ENCODE results near the gene DOLPP1. TPM values are rescaled to one million over a fixed set of nuclear protein-coding genes. Genes with fewer than 3 reads are reported as not detected.
"Not testable (repeated sequence)": the region's sequence is repeated elsewhere in the genome, so short reads cannot be mapped to it uniquely, and the experiment has no call there.

Gene DOLPP1
- total and polyA plus RNA-seq, 2 of the 8 experiments (the other 6 are each of a cell fraction or from before 2014, with no cell fraction given), result 36.0 to 45.3 TPM

- H3K14ac ChIP-seq (ENCODE audit: insufficient read length); H2BK120ac ChIP-seq (replicated peaks; ENCODE audit: low read depth, low read length); H3K23me2 ChIP-seq (ENCODE audit: low read depth, low read length); H4K8ac ChIP-seq (ENCODE audit: extremely low read depth, insufficient read depth, low read length); H2AFZ ChIP-seq (ENCODE audit: low read length); H2BK15ac ChIP-seq (ENCODE audit: low read length); H3K27ac ChIP-seq (ENCODE audit: low read depth, low read length); FAIRE-seq; H2BK20ac ChIP-seq (ENCODE audit: low read length); H2BK12ac ChIP-seq (ENCODE audit: low read depth, low read length); H3K4me2 ChIP-seq (ENCODE audit: insufficient read depth in 1 of 2, low read depth in 2 of 2, low read length in 2 of 2); H3K27me3 ChIP-seq (replicated peaks in 1 of 4; ENCODE audit: control insufficient read depth in 3 of 4, extremely low read depth in 1 of 4, insufficient read depth in 3 of 4, low read length in 3 of 4); H3K4ac ChIP-seq (replicated peaks; ENCODE audit: insufficient read length, low read depth, low read length); H3K23ac ChIP-seq (ENCODE audit: insufficient read length); H4K20me1 ChIP-seq (replicated peaks in 1 of 2; ENCODE audit: control insufficient read depth in 1 of 2, insufficient read depth in 2 of 2, low read length in 2 of 2); H4K5ac ChIP-seq (ENCODE audit: insufficient read length, low read depth, low read length); H2AK5ac ChIP-seq (ENCODE audit: low read depth, low read length); H3K9me3 ChIP-seq (ENCODE audit: insufficient read depth in 2 of 2, low read depth in 1 of 2, low read length in 1 of 2); H3K56ac ChIP-seq (replicated peaks; ENCODE audit: insufficient read length, low read depth, low read length); H4K91ac ChIP-seq (replicated peaks; ENCODE audit: insufficient read length, low read length); H3K18ac ChIP-seq (ENCODE audit: extremely low read depth, low read length); H3K4me3 ChIP-seq (ENCODE audit: extremely low read depth in 1 of 4, insufficient read depth in 2 of 4, low read depth in 3 of 4, low read length in 4 of 4); H3K9ac ChIP-seq (replicated peaks in 1 of 4; ENCODE audit: extremely low read depth in 1 of 4, low read depth in 3 of 4, low read length in 3 of 4); DNase-seq (ENCODE audit: low read depth in 1 of 2, low spot score in 2 of 2); H2BK5ac ChIP-seq (ENCODE audit: low read depth, low read length): not testable (repeated sequence)
- H3K79me2 ChIP-seq (ENCODE audit: control insufficient read depth in 1 of 2, insufficient read depth in 2 of 2, low read length in 2 of 2), result peaks cover 3 to 30% of the 10 kb centered on the region in 2 experiments; a peak in 2 of 4 replicates
- CTCF ChIA-PET (ENCODE audit: partially characterized antibody), result interaction anchor here (0.7 to 2.0 kb wide), 5 partner anchors 9 to 517 kb away, joined by 3 to 13 read pairs (median 4); no protein-coding TSS in a partner anchor
- H3K79me1 ChIP-seq (ENCODE audit: low read depth, low read length), result peaks cover 11% of the 10 kb centered on the region; the same call in 1 of the 2 replicates
- WGBS, 2 experiments (ENCODE audit: extremely low coverage in 1 of 2, insufficient coverage in 1 of 2, insufficient read length in 1 of 2, insufficient replicate concordance in 2 of 2, low coverage in 1 of 2, low lambda C conversion rate in 2 of 2, missing lambda C conversion rate in 1 of 2), result 80% methylated on average over 15 of the region's 15 CpGs; no CpG with 5 or more reads in 1 of the 2 experiments
- H3K36me3 ChIP-seq (ENCODE audit: control insufficient read depth in 2 of 4, insufficient read depth in 4 of 4, low read length in 3 of 4), result peaks cover 9 to 46% (median 22%) of the 10 kb centered on the region in 4 experiments; a peak in 5 of 8 replicates
- peaks cover 9 to 18% (median 12%) of the 10 kb centered on the region in 4 experiments for H3K4me1 ChIP-seq (replicated peaks in 1 of 4; ENCODE audit: control insufficient read depth in 3 of 4, insufficient read depth in 4 of 4, low read length in 3 of 4)
- POLR2A ChIA-PET (ENCODE audit: partially characterized antibody), result interaction anchor here (1.1 to 3.1 kb wide), 2 partner anchors 11 to 497 kb away, joined by 3 to 11 read pairs; partner anchors contain the start of genes C9orf50 and PTPA
Observed at GRCh38 chr9:129122976-129123375, 42.1 kb downstream of the DOLPP1 start.

Measured in H1 (cell line).